PFSK-1 (cell line): Measurements from ENCODE around the gene LRRTM1.

ENCODE experiments used
- FOXP2 ChIP-seq: optimal IDR thresholded peaks from 2 replicates; pipeline ENCODE3; 2011; ENCODE audit warnings: borderline replicate concordance, control low read depth, inconsistent platforms; ENCODE audit not compliant: insufficient read depth; ENCODE audit errors: extremely low read length, extremely low read depth
- POLR2AphosphoS5 ChIP-seq: IDR thresholded peaks from 2 replicates; pipeline ENCODE4 v1.6.1; 2012; ENCODE audit warnings: low read depth, mild to moderate bottlenecking, control low read depth, low read length, moderate library complexity
- REST ChIP-seq, 2 experiments: IDR thresholded peaks; 2 replicates each; pipeline versions ENCODE4 v1.6.1 to v1.8.0; 2011 to 2012; ENCODE audit warnings: low read depth in 2 of 2, low read length in 2 of 2, control low read depth in 1 of 2, inconsistent platforms in 1 of 2, mild to moderate bottlenecking in 1 of 2, moderate library complexity in 1 of 2; ENCODE audit not compliant: insufficient read depth in 1 of 2
- SIN3A ChIP-seq: IDR thresholded peaks from 2 replicates; pipeline ENCODE4 v1.6.1; 2012; ENCODE audit warnings: mild to moderate bottlenecking, low read length, moderate library complexity, borderline replicate concordance; ENCODE audit not compliant: insufficient read depth
- TAF1 ChIP-seq: IDR thresholded peaks from 2 replicates; pipeline ENCODE4 v1.6.1; 2012; ENCODE audit warnings: low read length, control low read depth, borderline replicate concordance; ENCODE audit not compliant: insufficient read depth

Gene LRRTM1

GRCh38 chr2:80300954-80301353 is 3.6 kb downstream of the LRRTM1 start:
- no peak for TF ChIP-seq TAF1

- no peak for TF ChIP-seq REST (IDR thresholded peaks at IDR 0.05; ENCODE audit: insufficient read depth in 1 of 2, low read depth in 2 of 2, low read length in 2 of 2)
Observed at GRCh38 chr2:80300346-80300745, 4.2 kb downstream of the LRRTM1 start.

- TF ChIP-seq TAF1 (no peak), POLR2AphosphoS5 (no peak), REST (IDR thresholded peaks at IDR 0.05; ENCODE audit: insufficient read depth in 1 of 2, low read depth in 2 of 2, low read length in 2 of 2) (no peak), FOXP2 (no peak), SIN3A (no peak)
Observed at GRCh38 chr2:80299661-80300060, 4.9 kb downstream of the LRRTM1 start.

DNA sequence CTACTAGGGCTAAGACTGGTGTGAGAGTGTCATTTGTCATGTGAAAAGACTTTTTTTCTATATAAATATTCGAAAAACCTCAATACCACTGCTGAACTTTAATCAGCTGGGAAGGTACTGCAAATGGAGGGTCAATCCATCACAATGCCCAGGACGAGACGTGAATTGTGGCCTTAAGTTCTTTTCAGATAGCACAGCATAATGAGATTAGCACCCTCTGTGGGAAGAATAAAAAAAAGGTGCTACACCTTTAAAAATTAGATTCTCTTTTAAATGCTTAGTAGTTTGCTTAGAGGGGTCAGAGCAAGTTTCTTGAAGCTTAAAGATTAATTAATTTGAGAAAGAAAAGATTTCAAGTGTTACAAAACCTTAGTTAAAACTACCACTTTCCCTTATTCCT is 5.6 kb downstream of the LRRTM1 start:
- TF ChIP-seq SIN3A (no peak), REST (IDR thresholded peaks at IDR 0.05; ENCODE audit: insufficient read depth in 1 of 2, low read depth in 2 of 2, low read length in 2 of 2) (no peak)

GRCh38 chr2:80293039-80293438 is 11.5 kb downstream of the LRRTM1 start:
- TF ChIP-seq REST (IDR thresholded peaks at IDR 0.05; ENCODE audit: insufficient read depth in 1 of 2, low read depth in 2 of 2, low read length in 2 of 2): no peak
- TF ChIP-seq TAF1: no peak
- TF ChIP-seq POLR2AphosphoS5: no peak
- no peak for TF ChIP-seq SIN3A
- no peak for TF ChIP-seq FOXP2

DNA sequence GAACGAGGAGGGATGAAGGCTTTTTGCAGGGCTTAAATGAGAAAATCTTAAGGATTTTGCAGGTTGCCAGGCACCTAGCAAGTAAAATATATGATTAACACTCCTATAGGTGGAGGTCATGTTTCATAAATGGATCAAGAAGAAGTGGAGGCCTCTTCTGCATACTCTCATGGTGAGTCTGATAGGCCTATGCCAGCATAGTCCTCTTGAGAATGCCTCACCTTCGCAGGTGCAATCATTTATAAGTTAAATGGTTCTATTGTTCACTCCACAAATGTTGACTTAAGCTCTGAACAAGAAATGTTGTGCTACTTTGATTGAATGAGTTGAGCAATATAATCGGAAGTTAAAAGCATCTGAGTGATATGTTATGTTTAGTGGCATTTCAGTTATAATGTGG is 12.1 kb downstream of the LRRTM1 start:
- no peak for TF ChIP-seq FOXP2
- no peak for TF ChIP-seq REST (IDR thresholded peaks at IDR 0.05; ENCODE audit: insufficient read depth in 1 of 2, low read depth in 2 of 2, low read length in 2 of 2)
- TF ChIP-seq TAF1: no peak
- no peak for TF ChIP-seq POLR2AphosphoS5
- TF ChIP-seq SIN3A: no peak
